SK-N-SH (cell line): ENCODE data around the gene LRMDA. TPM values are rescaled to one million over a fixed set of nuclear protein-coding genes. Genes with fewer than 3 reads are reported as not detected.

Experiments used
- CTCF ChIA-PET: fragments of 300-600, 350-600 bp; formaldehyde crosslinking; extraction: SDS; loops from one replicate; lab custom pipeline; 2021; lab: Yijun Ruan, JAX
- POLR2A ChIA-PET: fragments of 350-600 bp; sonication (Branson Sonifier 250); formaldehyde crosslinking; extraction: SDS; loops from one replicate; lab custom pipeline; 2020; ENCODE audit warnings: antibody characterized with exemption, inconsistent platforms; lab: Yijun Ruan, JAX
- DNase-seq: peaks from one replicate; pipeline ENCODE4 v3.0.0; 2012
- H2AFZ ChIP-seq: fragments of 200-600 bp; sonication (generic); 2 replicates; pipeline ENCODE4 v1.8.1; 2016; ENCODE audit warnings: antibody characterized with exemption, mild to moderate bottlenecking, low read depth
- H3F3A ChIP-seq: fragments of 200-600 bp; sonication (generic); replicated peaks from 2 replicates; pipeline ENCODE3; 2016; ENCODE audit warnings: antibody characterized with exemption, mild to moderate bottlenecking; ENCODE audit not compliant: insufficient read depth
- H3K27ac ChIP-seq, 2 experiments: fragments of 200-500 bp in 1 of 2; fragments of 200-600 bp in 1 of 2; sonication (Bioruptor generic) in 1 of 2; sonication (generic), shearing (Covaris generic) in 1 of 2; 2 replicates each; pipeline versions ENCODE4 v1.5.1 to v1.6.1; 2014 to 2016; ENCODE audit warnings: low read depth in 2 of 2, inconsistent platforms in 1 of 2, low read length in 1 of 2, mild to moderate bottlenecking in 1 of 2, mixed read lengths in 1 of 2
- H3K27me3 ChIP-seq: fragments of 200-600 bp; sonication (generic), shearing (Covaris generic); 2 replicates; pipeline ENCODE4 v1.6.1; 2016; ENCODE audit warnings: mixed run types; ENCODE audit not compliant: insufficient read depth
- H3K36me3 ChIP-seq, 2 experiments: fragments of 200-500 bp in 1 of 2; fragments of 200-600 bp in 1 of 2; sonication (Bioruptor generic) in 1 of 2; sonication (generic) in 1 of 2; replicated peaks in 1 of 2; 2 replicates each; pipeline versions ENCODE3 to v1.5.1; 2014 to 2016; ENCODE audit warnings: low read length in 1 of 2, mild to moderate bottlenecking in 1 of 2; ENCODE audit not compliant: insufficient read depth in 2 of 2, control insufficient read depth in 1 of 2
- H3K4me1 ChIP-seq, 2 experiments: fragments of 200-500 bp in 1 of 2; fragments of 200-600 bp in 1 of 2; sonication (Bioruptor generic) in 1 of 2; sonication (generic), shearing (Covaris generic) in 1 of 2; 2 replicates each; pipeline versions ENCODE4 v1.5.1 to v1.6.1; 2014 to 2016; ENCODE audit warnings: low read depth in 1 of 2, low read length in 1 of 2, mixed run types in 1 of 2; ENCODE audit not compliant: insufficient read depth in 2 of 2, control insufficient read depth in 1 of 2
- H3K4me2 ChIP-seq: fragments of 200-600 bp; sonication (generic), shearing (Covaris generic); 2 replicates; pipeline ENCODE4 v1.6.1; 2017; ENCODE audit warnings: mixed run types
- H3K4me3 ChIP-seq, 2 experiments: fragments of 200-500 bp in 1 of 2; fragments of 200-600 bp in 1 of 2; sonication (Bioruptor generic) in 1 of 2; sonication (generic), shearing (Covaris generic) in 1 of 2; 2 replicates each; pipeline versions ENCODE4 v1.5.1 to v1.8.1; 2014 to 2016; ENCODE audit warnings: low read depth in 2 of 2, inconsistent platforms in 1 of 2, low read length in 1 of 2, mild to moderate bottlenecking in 1 of 2, mixed read lengths in 1 of 2, moderate library complexity in 1 of 2
- H3K79me2 ChIP-seq: fragments of 200-600 bp; sonication (generic); 2 replicates; pipeline ENCODE4 v1.8.1; 2017; ENCODE audit warnings: mild to moderate bottlenecking; ENCODE audit not compliant: insufficient read depth
- H3K9ac ChIP-seq: fragments of 200-600 bp; sonication (generic); 2 replicates; pipeline ENCODE4 v1.6.1; 2017; ENCODE audit warnings: mixed run types
- H3K9me2 ChIP-seq: fragments of 200-600 bp; sonication (generic); 2 replicates; pipeline ENCODE4 v1.6.1; 2017; ENCODE audit warnings: mixed run types
- H3K9me3 ChIP-seq: fragments of 200-600 bp; sonication (generic); 2 replicates; pipeline ENCODE4 v1.6.1; 2017; ENCODE audit warnings: mixed run types, mild to moderate bottlenecking, moderate library complexity
- H4K20me1 ChIP-seq: fragments of 200-600 bp; sonication (generic); 2 replicates; pipeline ENCODE4 v1.6.1; 2017; ENCODE audit warnings: mild to moderate bottlenecking, mixed run types; ENCODE audit not compliant: insufficient read depth
- CTCF ChIP-seq: fragments of 200-600 bp; sonication (generic); IDR thresholded peaks from 2 replicates; pipeline ENCODE4 v1.6.1; 2017; ENCODE audit warnings: antibody characterized with exemption, mild to moderate bottlenecking, moderate library complexity
- EZH2phosphoT487 ChIP-seq: fragments of 200-600 bp; sonication (generic); IDR thresholded peaks from 2 replicates; pipeline ENCODE4 v1.6.1; 2017; ENCODE audit warnings: low read depth, mixed run types, mild to moderate bottlenecking, antibody characterized with exemption, moderate library complexity, borderline replicate concordance
- FOSL2 ChIP-seq: IDR thresholded peaks from 2 replicates; pipeline ENCODE4 v1.4.0; 2012; ENCODE audit warnings: low read depth, mild to moderate bottlenecking, moderate library complexity, borderline replicate concordance
- IRF3 ChIP-seq: fragments of 150-350 bp; IDR thresholded peaks from 2 replicates; pipeline ENCODE4 v1.6.1; 2016; ENCODE audit warnings: mild to moderate bottlenecking, low read depth, low read length
- JUND ChIP-seq: IDR thresholded peaks from 2 replicates; pipeline ENCODE4 v1.4.0; 2012
- MEF2A ChIP-seq: IDR thresholded peaks from 2 replicates; pipeline ENCODE4 v1.4.0; 2012; ENCODE audit warnings: low read depth, borderline replicate concordance
- NFIC ChIP-seq: IDR thresholded peaks from 2 replicates; pipeline ENCODE4 v1.4.0; 2012; ENCODE audit warnings: borderline replicate concordance
- NRF1 ChIP-seq: IDR thresholded peaks from 2 replicates; pipeline ENCODE4 v1.6.1; 2012; ENCODE audit warnings: low read depth, mild to moderate bottlenecking, low read length
- PBX3 ChIP-seq: IDR thresholded peaks from 2 replicates; pipeline ENCODE4; 2012
- RFX5 ChIP-seq: IDR thresholded peaks from 2 replicates; pipeline ENCODE4 v1.6.1; 2012; ENCODE audit warnings: mild to moderate bottlenecking, improper control_type of control experiment, low read length
- RXRA ChIP-seq: IDR thresholded peaks from 2 replicates; pipeline ENCODE4 v1.4.0; 2012; ENCODE audit warnings: low read depth, mild to moderate bottlenecking, borderline replicate concordance
- TAF1 ChIP-seq: IDR thresholded peaks from 2 replicates; pipeline ENCODE4 v1.6.1; 2012; ENCODE audit warnings: low read depth, mild to moderate bottlenecking, low read length, moderate library complexity, borderline replicate concordance
- TCF12 ChIP-seq: IDR thresholded peaks from 2 replicates; pipeline ENCODE4 v1.4.0; 2012
- USF1 ChIP-seq: IDR thresholded peaks from 2 replicates; pipeline ENCODE4 v1.4.0; 2012; ENCODE audit warnings: low read depth, borderline replicate concordance
- WGBS: methylation state at CpG from one replicate; pipeline ENCODE4 v1.1.6; 2017; ENCODE audit warnings: low lambda C conversion rate; 5-methylcytosine and 5-hydroxymethylcytosine counted together
- polyA plus RNA-seq, 3 experiments: library from polyadenylated mRNA; depleted of rRNA; stranded (reverse); fragments of >200 nt; gene quantifications; 2 replicates each; pipeline ENCODE4 v1.2.3, GENCODE V29; 2012

Gene LRMDA
- polyA plus RNA-seq, 1 of the 3 experiments (the other 2 are of a cell fraction): 0.95 TPM

- H3K4me2 ChIP-seq: no peak overlapping the region
- no peaks in the 10 kb centered on the region for H3K36me3 ChIP-seq
- H3K27ac ChIP-seq: no peak overlapping the region
- H3K79me2 ChIP-seq: no peaks in the 10 kb centered on the region
- H3K9me3 ChIP-seq: no peaks in the 10 kb centered on the region
- TF ChIP-seq NFIC (no peak), CTCF (peak; percentile 15; the same call in 1 of the 2 replicates)
- ChIA-PET CTCF (interaction anchor here (1.2 to 1.9 kb wide), 4 partner anchors 14 to 465 kb away, joined by 3 to 7 read pairs (median 4); no protein-coding TSS in a partner anchor), POLR2A (no interaction called here)
- H3K27me3 ChIP-seq: no peaks in the 10 kb centered on the region
- H4K20me1 ChIP-seq: no peaks in the 10 kb centered on the region
- H3K9me2 ChIP-seq: no peaks in the 10 kb centered on the region
- H3K4me3 ChIP-seq: no peak overlapping the region
- H2AFZ ChIP-seq: no peak overlapping the region
- no peaks in the 10 kb centered on the region for H3F3A ChIP-seq
- DNase-seq: no peak
- H3K9ac ChIP-seq: no peak overlapping the region
- peaks cover 4 to 9% of the 10 kb centered on the region in 2 experiments; a peak in 2 of 4 replicates for H3K4me1 ChIP-seq
These were observed 433.3 kb downstream of the LRMDA start for GRCh38 chr10:75864717-75865116.

GRCh38 chr10:75865413-75866299 is 434.2 kb downstream of the LRMDA start:
- no peak overlapping the region for H3K4me2 ChIP-seq
- TF ChIP-seq PBX3: peak; percentile 40; the same call in 1 of the 2 replicates
- no peak for TF ChIP-seq MEF2A
- TF ChIP-seq RFX5: no peak
- no peak overlapping the region for H3K27ac ChIP-seq
- H3K4me1 ChIP-seq: peaks cover 4 to 9% of the 10 kb centered on the region in 2 experiments; a peak in 2 of 4 replicates
- no peaks in the 10 kb centered on the region for H3K9me3 ChIP-seq
- no peaks in the 10 kb centered on the region for H3K9me2 ChIP-seq
- H2AFZ ChIP-seq: peak overlapping the region; percentile 70; the same call in 1 of the 2 replicates
- no peaks in the 10 kb centered on the region for H3K36me3 ChIP-seq
- H3K27me3 ChIP-seq: no peaks in the 10 kb centered on the region
- CTCF ChIA-PET: interaction anchor here (0.6 to 1.9 kb wide), 5 partner anchors 15 to 466 kb away, joined by 3 to 7 read pairs (median 3); no protein-coding TSS in a partner anchor
- POLR2A ChIA-PET: no interaction called here
- H3K79me2 ChIP-seq: no peaks in the 10 kb centered on the region
- H3K9ac ChIP-seq: no peak overlapping the region
- 52% methylated on average over 4 of the region's 4 CpGs for WGBS
- H3F3A ChIP-seq: no peaks in the 10 kb centered on the region
- no peak for DNase-seq
- H4K20me1 ChIP-seq: no peaks in the 10 kb centered on the region
- H3K4me3 ChIP-seq: no peak overlapping the region

GRCh38 chr10:75866300-75866625 is 434.8 kb downstream of the LRMDA start:
- CTCF ChIA-PET: interaction anchor here (0.6 to 1.9 kb wide), 2 partner anchors 20 to 181 kb away, joined by 3 to 6 read pairs; no protein-coding TSS in a partner anchor
- peaks cover 4 to 9% of the 10 kb centered on the region in 2 experiments; a peak in 2 of 4 replicates for H3K4me1 ChIP-seq
- H3K79me2 ChIP-seq: no peaks in the 10 kb centered on the region
- peak overlapping the region; percentile 70; the same call in 1 of the 2 replicates for H2AFZ ChIP-seq
- no peak overlapping the region for H3K27ac ChIP-seq
- H3K9me3 ChIP-seq: no peaks in the 10 kb centered on the region
- no peaks in the 10 kb centered on the region for H3K36me3 ChIP-seq
- no peak overlapping the region for H3K4me2 ChIP-seq
- H3K4me3 ChIP-seq: no peak overlapping the region
- WGBS: 82% methylated on average over 2 of the region's 2 CpGs
- H4K20me1 ChIP-seq: no peaks in the 10 kb centered on the region
- no peaks in the 10 kb centered on the region for H3F3A ChIP-seq
- POLR2A ChIA-PET: no interaction called here
- H3K9me2 ChIP-seq: no peaks in the 10 kb centered on the region
- no peaks in the 10 kb centered on the region for H3K27me3 ChIP-seq
- no peak overlapping the region for H3K9ac ChIP-seq
- no peak for DNase-seq
- TF ChIP-seq TAF1: no peak
- TF ChIP-seq RXRA: no peak
- no peak for TF ChIP-seq NRF1
- TF ChIP-seq FOSL2: no peak
- no peak for TF ChIP-seq TCF12
- TF ChIP-seq JUND: no peak
- TF ChIP-seq IRF3: no peak
- no peak for TF ChIP-seq EZH2phosphoT487
- no peak for TF ChIP-seq USF1
- TF ChIP-seq PBX3: no peak
